Gastrocnemius medialis (tissue), 4 donors: ENCODE measurements around the gene SUGCT.

Experiments used
- CTCF ChIP-seq, 5 experiments: fragments of 450-650 bp in 3 of 5; fragments of 200-600 bp in 2 of 5; sonication (generic) in 2 of 5; IDR thresholded peaks in 4 of 5; conservative IDR thresholded peaks in 1 of 5; 1 replicate in 4 of 5; 2 replicates in 1 of 5; pipeline ENCODE4 v1.5.1; 2016 to 2019; ENCODE audit warnings: antibody characterized with exemption in 5 of 5, mild to moderate bottlenecking in 3 of 5, moderate library complexity in 3 of 5
- POLR2A ChIP-seq, 2 donors: fragments of 450-650 bp; IDR thresholded peaks; one replicate each; pipeline ENCODE4 v1.6.1; 2017; ENCODE audit warnings: antibody characterized with exemption in 2 of 2, mild to moderate bottlenecking in 2 of 2, moderate library complexity in 2 of 2

GRCh38 chr7:40350100-40350499 lies 215.3 kb downstream of the SUGCT start:
- TF ChIP-seq CTCF (IDR thresholded peaks at IDR 0.05 in 4 of 5, conservative IDR thresholded peaks at IDR 0.05 in 1 of 5): no peak
- TF ChIP-seq POLR2A (IDR thresholded peaks at IDR 0.05): no peak
